ENCODE measurements around the gene HDAC8.

GRCh38 chrX:72313707-72314641 is 258.7 kb downstream of the HDAC8 start:
- TF ChIP-seq, protein P1, sequence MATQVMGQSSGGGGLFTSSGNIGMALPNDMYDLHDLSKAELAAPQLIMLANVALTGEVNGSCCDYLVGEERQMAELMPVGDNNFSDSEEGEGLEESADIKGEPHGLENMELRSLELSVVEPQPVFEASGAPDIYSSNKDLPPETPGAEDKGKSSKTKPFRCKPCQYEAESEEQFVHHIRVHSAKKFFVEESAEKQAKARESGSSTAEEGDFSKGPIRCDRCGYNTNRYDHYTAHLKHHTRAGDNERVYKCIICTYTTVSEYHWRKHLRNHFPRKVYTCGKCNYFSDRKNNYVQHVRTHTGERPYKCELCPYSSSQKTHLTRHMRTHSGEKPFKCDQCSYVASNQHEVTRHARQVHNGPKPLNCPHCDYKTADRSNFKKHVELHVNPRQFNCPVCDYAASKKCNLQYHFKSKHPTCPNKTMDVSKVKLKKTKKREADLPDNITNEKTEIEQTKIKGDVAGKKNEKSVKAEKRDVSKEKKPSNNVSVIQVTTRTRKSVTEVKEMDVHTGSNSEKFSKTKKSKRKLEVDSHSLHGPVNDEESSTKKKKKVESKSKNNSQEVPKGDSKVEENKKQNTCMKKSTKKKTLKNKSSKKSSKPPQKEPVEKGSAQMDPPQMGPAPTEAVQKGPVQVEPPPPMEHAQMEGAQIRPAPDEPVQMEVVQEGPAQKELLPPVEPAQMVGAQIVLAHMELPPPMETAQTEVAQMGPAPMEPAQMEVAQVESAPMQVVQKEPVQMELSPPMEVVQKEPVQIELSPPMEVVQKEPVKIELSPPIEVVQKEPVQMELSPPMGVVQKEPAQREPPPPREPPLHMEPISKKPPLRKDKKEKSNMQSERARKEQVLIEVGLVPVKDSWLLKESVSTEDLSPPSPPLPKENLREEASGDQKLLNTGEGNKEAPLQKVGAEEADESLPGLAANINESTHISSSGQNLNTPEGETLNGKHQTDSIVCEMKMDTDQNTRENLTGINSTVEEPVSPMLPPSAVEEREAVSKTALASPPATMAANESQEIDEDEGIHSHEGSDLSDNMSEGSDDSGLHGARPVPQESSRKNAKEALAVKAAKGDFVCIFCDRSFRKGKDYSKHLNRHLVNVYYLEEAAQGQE (IDR thresholded peaks at IDR 0.05; ENCODE audit: insufficient read depth in 1 of 2, low read depth in 2 of 2, low read length in 2 of 2), result no peak
- TF ChIP-seq POLR2AphosphoS5 (IDR thresholded peaks at IDR 0.05; ENCODE audit: low read depth, low read length) (no peak), TAF1 (IDR thresholded peaks at IDR 0.05; ENCODE audit: borderline replicate concordance, insufficient read depth, low read length) (no peak), SIN3A (IDR thresholded peaks at IDR 0.05; ENCODE audit: borderline replicate concordance, insufficient read depth, low read length) (no peak)

All from PFSK-1 (cell line).